Measurements from ENCODE around the gene NTSR1.

The NTSR1 gene

GRCh38 chr20:62689861-62690260, 18.8 kb upstream of the NTSR1 start:
- Histone ChIP-seq H3K27me3 (ENCODE audit: insufficient read depth, poor library complexity, severe bottlenecking) (peaks cover 30% of the 10 kb centered on the region), H3K27ac (ENCODE audit: poor library complexity, severe bottlenecking) (no peak overlapping the region)

GRCh38 chr20:62690261-62690820, 18.3 kb upstream of the NTSR1 start:
- H3K4me3 ChIP-seq (ENCODE audit: severe bottlenecking), result no peak overlapping the region
- ATAC-seq (ENCODE audit: low read depth), result no peak
- H3K27ac ChIP-seq (ENCODE audit: poor library complexity, severe bottlenecking), result no peak overlapping the region
- TF ChIP-seq CTCF (IDR thresholded peaks at IDR 0.05; ENCODE audit: poor library complexity, severe bottlenecking), result no peak
- H3K9me3 ChIP-seq (ENCODE audit: severe bottlenecking), result no peaks in the 10 kb centered on the region
- peaks cover 34% of the 10 kb centered on the region for H3K27me3 ChIP-seq (ENCODE audit: insufficient read depth, poor library complexity, severe bottlenecking)
- no peaks in the 10 kb centered on the region for H3K36me3 ChIP-seq (ENCODE audit: low read depth)
- no peak for DNase-seq (ENCODE audit: low spot score)
- no peaks in the 10 kb centered on the region for H3K4me1 ChIP-seq (ENCODE audit: insufficient read depth, poor library complexity, severe bottlenecking)

More at GRCh38 chr20:62689861-62690260, 18.8 kb upstream of the NTSR1 start:
- TF ChIP-seq CTCF (IDR thresholded peaks at IDR 0.05; ENCODE audit: poor library complexity, severe bottlenecking), result no peak
- peak; percentile 82 for DNase-seq (ENCODE audit: low spot score)
- Histone ChIP-seq H3K36me3 (ENCODE audit: low read depth) (no peaks in the 10 kb centered on the region), H3K4me1 (ENCODE audit: insufficient read depth, poor library complexity, severe bottlenecking) (no peaks in the 10 kb centered on the region), H3K9me3 (ENCODE audit: severe bottlenecking) (no peaks in the 10 kb centered on the region), H3K4me3 (ENCODE audit: severe bottlenecking) (no peak overlapping the region)
- ATAC-seq (ENCODE audit: low read depth), result no peak

GRCh38 chr20:62691487-62691886, 17.1 kb upstream of the NTSR1 start:
- DNase-seq (ENCODE audit: low spot score) (no peak), ATAC-seq (ENCODE audit: low read depth) (no peak)
- no peak for TF ChIP-seq CTCF (IDR thresholded peaks at IDR 0.05; ENCODE audit: poor library complexity, severe bottlenecking)
- peaks cover 31% of the 10 kb centered on the region for H3K27me3 ChIP-seq (ENCODE audit: insufficient read depth, poor library complexity, severe bottlenecking)
- no peak overlapping the region for H3K27ac ChIP-seq (ENCODE audit: poor library complexity, severe bottlenecking)
- H3K36me3 ChIP-seq (ENCODE audit: low read depth), result no peaks in the 10 kb centered on the region
- no peaks in the 10 kb centered on the region for H3K4me1 ChIP-seq (ENCODE audit: insufficient read depth, poor library complexity, severe bottlenecking)
- no peaks in the 10 kb centered on the region for H3K9me3 ChIP-seq (ENCODE audit: severe bottlenecking)
- no peak overlapping the region for H3K4me3 ChIP-seq (ENCODE audit: severe bottlenecking)

GRCh38 chr20:62692176-62692575, 16.5 kb upstream of the NTSR1 start:
- Histone ChIP-seq H3K27ac (ENCODE audit: poor library complexity, severe bottlenecking) (no peak overlapping the region), H3K4me3 (ENCODE audit: severe bottlenecking) (no peak overlapping the region), H3K9me3 (ENCODE audit: severe bottlenecking) (no peaks in the 10 kb centered on the region), H3K36me3 (ENCODE audit: low read depth) (no peaks in the 10 kb centered on the region), H3K27me3 (ENCODE audit: insufficient read depth, poor library complexity, severe bottlenecking) (peaks cover 31% of the 10 kb centered on the region), H3K4me1 (ENCODE audit: insufficient read depth, poor library complexity, severe bottlenecking) (no peaks in the 10 kb centered on the region)
- TF ChIP-seq CTCF (IDR thresholded peaks at IDR 0.05; ENCODE audit: poor library complexity, severe bottlenecking), result no peak
- ATAC-seq (ENCODE audit: low read depth), result no peak
- no peak for DNase-seq (ENCODE audit: low spot score)

DNA sequence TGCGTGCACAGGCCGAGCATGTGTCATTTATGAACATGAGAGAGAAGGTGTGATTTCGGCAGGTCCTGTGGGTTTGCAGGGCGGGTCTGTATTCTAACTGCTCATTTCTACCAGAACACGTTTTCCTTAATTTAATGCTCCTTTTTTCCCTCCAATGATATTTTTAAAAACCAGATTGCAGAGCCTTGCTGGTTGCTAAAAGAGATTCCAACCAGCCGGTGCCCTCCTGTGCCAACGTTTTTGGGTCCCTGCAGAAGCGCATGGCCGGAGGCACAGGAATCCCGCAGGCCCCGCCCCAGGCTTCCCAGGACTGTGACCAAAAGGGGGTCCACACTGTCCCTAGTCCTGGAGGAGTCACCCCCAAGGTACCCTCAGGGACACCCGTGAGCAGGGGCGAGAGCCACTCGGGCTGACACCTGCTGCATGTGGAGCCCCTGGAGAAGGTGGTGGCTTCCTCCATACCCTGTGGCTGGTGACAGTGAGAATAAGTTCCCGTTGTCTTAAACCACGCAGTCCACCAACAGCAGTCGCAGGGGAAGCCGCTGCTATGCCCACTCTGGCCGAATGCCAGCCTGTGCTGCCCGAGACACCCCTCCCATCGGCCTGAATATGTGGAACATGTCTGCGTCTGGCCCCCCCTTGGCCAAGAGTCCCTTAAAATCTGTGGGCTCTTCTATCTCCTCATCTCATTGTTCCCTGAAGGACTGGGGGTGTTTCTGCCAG, 15.7 kb upstream of the NTSR1 start:
- TF ChIP-seq CTCF (IDR thresholded peaks at IDR 0.05; ENCODE audit: poor library complexity, severe bottlenecking), result no peak
- H3K9me3 ChIP-seq (ENCODE audit: severe bottlenecking), result no peaks in the 10 kb centered on the region
- H3K4me3 ChIP-seq (ENCODE audit: severe bottlenecking), result no peak overlapping the region
- H3K27me3 ChIP-seq (ENCODE audit: insufficient read depth, poor library complexity, severe bottlenecking), result peaks cover 33% of the 10 kb centered on the region
- H3K27ac ChIP-seq (ENCODE audit: poor library complexity, severe bottlenecking), result no peak overlapping the region
- ATAC-seq (ENCODE audit: low read depth) (no peak), DNase-seq (ENCODE audit: low spot score) (no peak)
- no peaks in the 10 kb centered on the region for H3K36me3 ChIP-seq (ENCODE audit: low read depth)
- no peaks in the 10 kb centered on the region for H3K4me1 ChIP-seq (ENCODE audit: insufficient read depth, poor library complexity, severe bottlenecking)

Measured in RWPE2 (cell line).